ENCODE results near the gene PCCA. TPM values are rescaled to one million over a fixed set of nuclear protein-coding genes. Genes with fewer than 3 reads are reported as not detected.

Gene PCCA
- total RNA-seq, 1 experiment from 2014 or later = 39.9 TPM

DNA sequence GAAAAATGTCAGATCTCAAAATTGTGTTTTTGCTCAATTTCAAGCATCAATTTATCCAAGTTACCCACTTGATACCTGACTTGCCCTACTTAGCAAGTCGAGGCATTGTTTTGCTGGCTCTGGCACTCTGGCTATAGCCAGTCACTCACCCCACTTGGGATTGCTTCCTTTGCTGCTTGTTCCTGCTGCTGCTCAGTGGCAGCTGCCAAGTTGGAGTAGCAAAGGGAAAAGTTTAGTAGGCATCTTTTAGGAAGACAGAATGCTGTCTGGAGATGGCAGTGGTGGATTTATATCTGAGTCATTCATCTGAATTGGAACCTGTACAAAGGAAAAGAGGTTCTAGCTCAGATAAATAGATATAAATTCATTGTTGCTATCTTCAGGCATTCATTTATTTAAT lies 41.2 kb downstream of the PCCA start:
- peaks cover 16% of the 10 kb centered on the region; the same call in 1 of the 2 replicates for H3K4me1 ChIP-seq
- no peaks in the 10 kb centered on the region for H3K27me3 ChIP-seq (replicated peaks; ENCODE audit: control insufficient read depth, insufficient read depth, low read length)
- H3K9me3 ChIP-seq = no peaks in the 10 kb centered on the region
- intact Hi-C loops (cut with micrococcal nuclease; ENCODE audit: unreplicated experiment) = no loop called here
- ChIA-PET POLR2A (no interaction called here), CTCF (no interaction called here)
- no peaks in the 10 kb centered on the region for H3K27me3 Mint-ChIP-seq (ENCODE audit: insufficient read depth, unreplicated experiment)
- DNase-seq = no peak
- no peak overlapping the region for H3K4me3 ChIP-seq (ENCODE audit: low read depth, low read length)
- BruUV-seq (replicated peaks) = no TSS peak
- no peak for TF ChIP-seq CTCF (IDR thresholded peaks at IDR 0.05; ENCODE audit: insufficient read depth in 1 of 2, low read depth in 1 of 2, low read length in 1 of 2, severe bottlenecking in 1 of 2, unreplicated experiment in 1 of 2)
- H3K4me3 Mint-ChIP-seq (ENCODE audit: unreplicated experiment) = no peak overlapping the region
- no peaks in the 10 kb centered on the region for H3K36me3 ChIP-seq (ENCODE audit: control insufficient read depth, insufficient read depth, low read length)
- peaks cover 18% of the 10 kb centered on the region for H3K4me1 Mint-ChIP-seq (ENCODE audit: low read depth, unreplicated experiment)
- no peaks in the 10 kb centered on the region for H3K36me3 Mint-ChIP-seq (ENCODE audit: insufficient read depth, unreplicated experiment)
- no peaks in the 10 kb centered on the region for H3K9me3 Mint-ChIP-seq (ENCODE audit: unreplicated experiment)
- H3K27ac Mint-ChIP-seq (ENCODE audit: unreplicated experiment) = no peak overlapping the region

- H3K4me3 Mint-ChIP-seq (ENCODE audit: unreplicated experiment) = no peak overlapping the region
- no TSS peak for BruUV-seq (replicated peaks)
- H3K4me1 Mint-ChIP-seq (ENCODE audit: low read depth, unreplicated experiment) = peaks cover 18% of the 10 kb centered on the region
- no peaks in the 10 kb centered on the region for H3K27me3 ChIP-seq (replicated peaks; ENCODE audit: control insufficient read depth, insufficient read depth, low read length)
- no peaks in the 10 kb centered on the region for H3K9me3 ChIP-seq
- H3K36me3 Mint-ChIP-seq (ENCODE audit: insufficient read depth, unreplicated experiment) = no peaks in the 10 kb centered on the region
- no peak for TF ChIP-seq CTCF (IDR thresholded peaks at IDR 0.05; ENCODE audit: insufficient read depth in 1 of 2, low read depth in 1 of 2, low read length in 1 of 2, severe bottlenecking in 1 of 2, unreplicated experiment in 1 of 2)
- no peak for DNase-seq
- no peaks in the 10 kb centered on the region for H3K27me3 Mint-ChIP-seq (ENCODE audit: insufficient read depth, unreplicated experiment)
- no peaks in the 10 kb centered on the region for H3K36me3 ChIP-seq (ENCODE audit: control insufficient read depth, insufficient read depth, low read length)
- ChIA-PET POLR2A (no interaction called here), CTCF (no interaction called here)
- intact Hi-C loops (cut with micrococcal nuclease; ENCODE audit: unreplicated experiment) = no loop called here
- H3K9me3 Mint-ChIP-seq (ENCODE audit: unreplicated experiment) = no peaks in the 10 kb centered on the region
- no peak overlapping the region for H3K4me3 ChIP-seq (ENCODE audit: low read depth, low read length)
- no peak overlapping the region for H3K27ac Mint-ChIP-seq (ENCODE audit: unreplicated experiment)
- H3K4me1 ChIP-seq = peaks cover 16% of the 10 kb centered on the region; the same call in 1 of the 2 replicates
Observed at GRCh38 chr13:100130930-100131511, 42.1 kb downstream of the PCCA start.

DNA sequence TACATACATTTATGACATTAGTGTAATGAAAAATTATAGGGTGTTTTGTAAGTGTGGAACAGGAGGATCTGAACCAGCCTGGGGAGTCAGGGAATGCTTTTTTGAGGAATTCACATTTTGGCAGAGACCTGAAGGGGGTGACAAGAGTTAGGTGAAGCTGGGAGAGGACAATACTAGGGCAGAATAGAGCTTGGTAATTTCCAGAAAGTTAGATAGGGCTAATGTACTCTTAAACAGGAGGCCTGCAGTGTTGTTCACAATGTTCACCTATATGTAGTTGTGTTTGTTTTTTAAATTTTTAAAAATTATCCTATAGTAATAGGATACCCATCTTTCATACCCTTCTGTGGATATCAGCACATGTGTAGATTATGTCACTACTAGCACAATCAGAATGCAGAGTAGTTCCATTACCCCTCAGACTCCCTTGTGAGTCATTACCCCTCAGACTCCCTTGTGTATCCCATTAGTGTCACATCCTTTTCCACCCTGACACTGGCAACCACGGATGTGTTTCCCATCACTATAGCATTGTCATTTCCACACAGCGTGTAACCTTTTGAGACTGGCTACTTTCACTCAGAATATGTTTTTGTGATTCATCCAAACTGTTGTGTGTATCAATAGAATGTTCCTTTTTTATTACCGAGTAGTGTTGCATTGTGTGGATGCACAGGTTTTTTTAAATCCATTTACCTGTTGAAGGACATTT lies 43.1 kb downstream of the PCCA start:
- no peak overlapping the region for H3K4me3 ChIP-seq (ENCODE audit: low read depth, low read length)
- no peaks in the 10 kb centered on the region for H3K36me3 Mint-ChIP-seq (ENCODE audit: insufficient read depth, unreplicated experiment)
- no peaks in the 10 kb centered on the region for H3K9me3 Mint-ChIP-seq (ENCODE audit: unreplicated experiment)
- H3K4me1 Mint-ChIP-seq (ENCODE audit: low read depth, unreplicated experiment) = peaks cover 18% of the 10 kb centered on the region
- ChIA-PET POLR2A (no interaction called here), CTCF (no interaction called here)
- no peaks in the 10 kb centered on the region for H3K9me3 ChIP-seq
- intact Hi-C loops (cut with micrococcal nuclease; ENCODE audit: unreplicated experiment) = no loop called here
- no peak for DNase-seq
- no peak overlapping the region for H3K27ac Mint-ChIP-seq (ENCODE audit: unreplicated experiment)
- no peaks in the 10 kb centered on the region for H3K27me3 ChIP-seq (replicated peaks; ENCODE audit: control insufficient read depth, insufficient read depth, low read length)
- no peak overlapping the region for H3K4me3 Mint-ChIP-seq (ENCODE audit: unreplicated experiment)
- H3K36me3 ChIP-seq (ENCODE audit: control insufficient read depth, insufficient read depth, low read length) = no peaks in the 10 kb centered on the region
- BruUV-seq (replicated peaks) = no TSS peak
- H3K27me3 Mint-ChIP-seq (ENCODE audit: insufficient read depth, unreplicated experiment) = no peaks in the 10 kb centered on the region
- TF ChIP-seq CTCF (IDR thresholded peaks at IDR 0.05; ENCODE audit: insufficient read depth in 1 of 2, low read depth in 1 of 2, low read length in 1 of 2, severe bottlenecking in 1 of 2, unreplicated experiment in 1 of 2) = no peak
- peaks cover 12% of the 10 kb centered on the region; the same call in 1 of the 2 replicates for H3K4me1 ChIP-seq
